ENCODE data around the gene SERTAD1.
"Not testable (repeated sequence)": the region's sequence is repeated elsewhere in the genome, so short reads cannot be mapped to it uniquely, and the experiment has no call there.

SERTAD1 gene

GRCh38 chr19:40460185-40460584 lies 34.4 kb upstream of the SERTAD1 start:
- no peak overlapping the region for H3K4me3 ChIP-seq (ENCODE audit: control insufficient read depth, low read depth, low read length)
- no peak for TF ChIP-seq CTCF (IDR thresholded peaks at IDR 0.05; ENCODE audit: control insufficient read depth, insufficient read depth, low read depth, low read length, missing control alignments)
- no peak for DNase-seq (ENCODE audit: low read depth)

- TF ChIP-seq CTCF (IDR thresholded peaks at IDR 0.05; ENCODE audit: control insufficient read depth, insufficient read depth, low read depth, low read length, missing control alignments), result no peak
- H3K4me3 ChIP-seq (ENCODE audit: control insufficient read depth, low read depth, low read length), result no peak overlapping the region
- DNase-seq (ENCODE audit: low read depth), result no peak
These were observed 32.8 kb upstream of the SERTAD1 start for GRCh38 chr19:40458597-40458974.

GRCh38 chr19:40457953-40458596 lies 32.3 kb upstream of the SERTAD1 start:
- DNase-seq (ENCODE audit: low read depth), result no peak
- H3K4me3 ChIP-seq (ENCODE audit: control insufficient read depth, low read depth, low read length), result no peak overlapping the region
- TF ChIP-seq CTCF (IDR thresholded peaks at IDR 0.05; ENCODE audit: control insufficient read depth, insufficient read depth, low read depth, low read length, missing control alignments), result no peak

- DNase-seq (ENCODE audit: low read depth), result no peak
- H3K4me3 ChIP-seq (ENCODE audit: control insufficient read depth, low read depth, low read length), result no peak overlapping the region
- TF ChIP-seq CTCF (IDR thresholded peaks at IDR 0.05; ENCODE audit: control insufficient read depth, insufficient read depth, low read depth, low read length, missing control alignments), result no peak
These were observed 31.3 kb upstream of the SERTAD1 start for GRCh38 chr19:40457048-40457447.

- DNase-seq (ENCODE audit: low read depth); H3K4me3 ChIP-seq (ENCODE audit: control insufficient read depth, low read depth, low read length): not testable (repeated sequence)
These were observed 28.2 kb upstream of the SERTAD1 start for GRCh38 chr19:40453943-40454342.

- no peak for TF ChIP-seq CTCF (IDR thresholded peaks at IDR 0.05; ENCODE audit: control insufficient read depth, insufficient read depth, low read depth, low read length, missing control alignments)
- DNase-seq (ENCODE audit: low read depth), result no peak
- no peak overlapping the region for H3K4me3 ChIP-seq (ENCODE audit: control insufficient read depth, low read depth, low read length)
These were observed 27.5 kb upstream of the SERTAD1 start for GRCh38 chr19:40453151-40453735.

- DNase-seq (ENCODE audit: low read depth), result no peak
- no peak overlapping the region for H3K4me3 ChIP-seq (ENCODE audit: control insufficient read depth, low read depth, low read length)
- TF ChIP-seq CTCF (IDR thresholded peaks at IDR 0.05; ENCODE audit: control insufficient read depth, insufficient read depth, low read depth, low read length, missing control alignments), result no peak
These were observed 26.2 kb upstream of the SERTAD1 start for GRCh38 chr19:40452016-40452415.
